GM18511 (cell line): Measurements from ENCODE around the gene RCVRN.
"Not testable (repeated sequence)": the region's sequence is repeated elsewhere in the genome, so short reads cannot be mapped to it uniquely, and the experiment has no call there.

Source experiments
- ATAC-seq: cut with Tn5 transposase; IDR thresholded peaks from one replicate; pipeline ENCODE4 v1.9.1; 2021; ENCODE audit warnings: mild to moderate bottlenecking, moderate library complexity; ENCODE audit not compliant: unreplicated experiment

RCVRN gene

GRCh38 chr17:9922012-9922848 is 17.2 kb upstream of the RCVRN start:
- ATAC-seq, result no peak

- ATAC-seq, result not testable (repeated sequence)
These were observed 16.1 kb upstream of the RCVRN start for GRCh38 chr17:9921216-9921615.

GRCh38 chr17:9918804-9919352 is 13.8 kb upstream of the RCVRN start:
- ATAC-seq, result no peak

DNA sequence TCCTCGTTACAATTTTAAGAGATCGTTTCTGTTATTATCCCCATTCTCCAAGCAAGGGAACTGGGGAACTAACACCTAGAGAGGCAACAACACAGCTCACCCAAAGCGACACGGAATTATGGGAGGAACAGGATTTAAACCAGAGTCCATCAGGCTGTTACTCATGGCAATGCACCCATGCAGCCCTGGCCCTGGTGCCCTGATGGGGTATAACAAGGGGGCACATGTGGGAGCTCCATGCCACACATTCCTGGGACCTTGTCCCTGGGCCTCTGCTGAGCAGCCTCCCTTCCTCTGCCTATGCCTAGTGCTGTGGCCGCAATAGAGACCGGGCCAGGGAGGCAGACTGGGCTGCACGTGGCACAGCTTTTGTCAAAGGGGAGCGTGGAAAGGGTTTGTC is 13.3 kb upstream of the RCVRN start:
- no peak for ATAC-seq

DNA sequence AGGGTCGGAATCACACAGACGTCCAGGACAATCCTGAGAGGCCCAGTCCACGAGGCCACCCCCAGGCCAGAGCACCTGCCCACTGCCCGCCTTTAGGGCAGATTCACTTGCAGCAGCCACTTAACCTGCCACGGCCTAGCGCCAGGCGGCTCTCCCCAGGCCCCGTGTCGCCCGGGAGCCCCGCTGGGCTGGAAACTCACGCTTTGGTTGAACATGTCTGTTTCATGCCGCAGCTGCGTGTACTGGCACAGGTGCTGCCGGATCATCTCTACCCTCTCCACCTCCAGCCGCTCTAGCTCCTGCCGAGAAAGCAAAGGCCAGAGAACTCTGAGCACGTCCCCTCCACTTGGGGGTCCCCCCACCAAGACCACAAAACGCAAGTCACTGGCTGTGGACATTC is 12.7 kb upstream of the RCVRN start:
- ATAC-seq, result no peak

- ATAC-seq, result no peak
These were observed 12.1 kb upstream of the RCVRN start for GRCh38 chr17:9917131-9917530.

- no peak for ATAC-seq
These were observed 11.0 kb upstream of the RCVRN start for GRCh38 chr17:9916108-9916507.

DNA sequence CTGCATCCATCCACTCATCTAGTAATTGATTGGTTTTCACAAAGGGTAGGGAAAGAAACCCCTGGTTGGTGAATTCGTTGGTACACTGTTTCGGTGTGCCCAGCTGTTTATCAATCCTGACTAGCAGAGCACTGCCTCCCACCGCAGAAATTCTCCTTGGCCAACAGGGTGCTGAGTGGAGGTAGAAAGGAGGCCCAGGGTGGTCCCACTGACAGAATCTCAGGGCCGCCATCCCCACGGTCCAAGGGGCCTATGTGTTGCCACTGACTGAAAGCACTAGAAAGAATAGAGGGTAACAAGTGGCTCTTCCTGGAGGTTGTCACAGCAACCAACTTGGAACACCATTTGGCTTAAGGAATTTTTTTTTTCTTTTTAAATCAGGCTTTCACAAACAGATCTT is 8.4 kb upstream of the RCVRN start:
- ATAC-seq, result no peak

- no peak for ATAC-seq
These were observed 7.3 kb upstream of the RCVRN start for GRCh38 chr17:9912121-9913099.

DNA sequence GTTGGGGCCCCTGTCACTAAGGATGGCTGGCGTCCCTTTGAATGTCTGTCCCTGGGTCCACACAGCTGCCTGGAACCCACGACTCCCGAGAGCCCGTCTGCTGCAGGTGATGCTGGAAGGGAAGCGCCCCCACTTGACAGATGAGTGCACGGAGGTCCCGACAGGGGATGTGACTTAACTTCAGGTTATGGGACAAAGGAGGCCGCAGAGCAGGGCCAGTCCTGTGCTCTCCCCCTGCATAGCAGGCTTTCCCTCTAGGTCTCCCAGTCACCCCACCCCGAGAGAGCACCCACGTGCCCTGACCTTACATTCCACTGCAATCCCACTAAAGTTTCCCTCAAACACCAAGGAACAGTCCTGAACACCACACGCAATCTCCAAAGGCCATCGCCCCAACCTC is 6.0 kb upstream of the RCVRN start:
- no peak for ATAC-seq

DNA sequence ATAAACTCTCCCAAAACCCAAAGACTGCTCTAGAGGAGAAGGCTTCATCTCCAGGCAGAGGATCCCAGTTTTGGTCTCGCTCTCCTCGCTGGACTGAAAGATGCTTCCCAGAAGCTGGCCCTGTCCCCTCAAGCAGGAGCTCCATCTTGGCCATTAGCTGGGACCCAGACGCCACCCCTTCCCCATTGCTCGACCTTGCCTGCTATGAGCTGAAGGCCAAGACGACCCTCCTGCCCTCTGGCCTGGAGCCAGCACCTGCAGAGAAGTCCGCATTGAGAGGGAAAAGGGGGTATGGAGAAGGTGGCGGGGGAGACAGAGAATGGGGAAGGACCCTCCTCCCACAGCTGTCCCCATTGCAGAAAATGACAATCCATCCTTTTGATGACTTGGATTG is 3.6 kb upstream of the RCVRN start:
- no peak for ATAC-seq

DNA sequence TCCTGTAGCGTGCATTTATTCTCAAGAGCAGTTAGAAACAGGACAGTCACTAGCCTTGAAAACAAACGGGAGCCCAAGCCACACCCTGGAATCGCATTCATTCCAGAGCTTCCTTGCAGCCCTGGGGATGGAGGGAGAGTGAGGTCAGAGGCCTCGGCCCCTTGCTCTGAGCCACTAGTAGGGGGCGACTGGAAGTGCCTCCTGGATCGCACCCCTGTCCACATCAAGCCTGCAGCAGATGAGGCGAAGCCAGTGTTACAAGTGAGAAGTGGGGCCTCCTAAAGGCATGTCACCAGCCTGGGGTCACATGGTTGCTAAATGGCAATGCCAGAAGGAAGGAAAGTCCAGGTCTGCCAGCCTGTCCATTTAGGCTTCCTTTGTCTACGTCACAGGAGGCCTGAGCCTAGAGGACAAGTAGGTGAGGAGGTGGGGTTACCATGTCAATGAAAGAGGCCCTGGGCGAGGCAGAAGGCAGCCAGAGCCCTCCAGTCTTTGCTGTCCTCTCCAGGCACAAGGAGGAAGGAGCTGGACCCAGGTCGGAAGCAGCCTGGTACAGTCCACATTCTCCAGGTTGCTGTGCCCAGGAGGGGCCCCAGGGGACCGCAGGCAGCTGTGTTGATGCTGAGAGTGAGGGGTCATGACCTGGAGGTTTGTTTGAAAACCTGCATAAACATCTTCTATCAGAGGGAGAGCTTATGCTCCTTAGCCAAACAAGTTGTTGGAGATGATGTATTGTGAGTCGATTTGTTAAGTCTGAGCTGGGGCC is 3.0 kb upstream of the RCVRN start:
- no peak for ATAC-seq

GRCh38 chr17:9907131-9907530 is 2.1 kb upstream of the RCVRN start:
- no peak for ATAC-seq

DNA sequence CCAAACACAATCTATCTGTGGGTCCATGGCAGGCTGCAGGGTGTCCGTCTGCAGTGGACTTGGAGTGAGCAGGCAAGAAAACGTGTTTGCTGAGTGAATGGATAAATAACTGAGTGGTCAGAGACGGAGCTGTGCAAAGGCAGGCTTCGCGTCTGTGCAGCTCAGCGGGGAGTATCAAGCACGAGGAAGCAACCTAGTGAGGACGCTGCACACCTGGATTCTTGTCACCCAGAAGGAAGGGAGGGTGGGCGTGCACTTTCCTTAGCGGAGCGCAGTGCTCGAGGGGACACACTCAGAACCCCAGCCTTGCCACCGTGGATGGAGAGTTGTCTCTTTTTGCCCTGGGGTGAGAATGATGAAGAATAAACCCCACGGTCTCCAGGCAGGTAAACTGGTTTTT is 1.5 kb upstream of the RCVRN start:
- no peak for ATAC-seq

- ATAC-seq, result no peak
These were observed 831 bp upstream of the RCVRN start for GRCh38 chr17:9905902-9906301.

DNA sequence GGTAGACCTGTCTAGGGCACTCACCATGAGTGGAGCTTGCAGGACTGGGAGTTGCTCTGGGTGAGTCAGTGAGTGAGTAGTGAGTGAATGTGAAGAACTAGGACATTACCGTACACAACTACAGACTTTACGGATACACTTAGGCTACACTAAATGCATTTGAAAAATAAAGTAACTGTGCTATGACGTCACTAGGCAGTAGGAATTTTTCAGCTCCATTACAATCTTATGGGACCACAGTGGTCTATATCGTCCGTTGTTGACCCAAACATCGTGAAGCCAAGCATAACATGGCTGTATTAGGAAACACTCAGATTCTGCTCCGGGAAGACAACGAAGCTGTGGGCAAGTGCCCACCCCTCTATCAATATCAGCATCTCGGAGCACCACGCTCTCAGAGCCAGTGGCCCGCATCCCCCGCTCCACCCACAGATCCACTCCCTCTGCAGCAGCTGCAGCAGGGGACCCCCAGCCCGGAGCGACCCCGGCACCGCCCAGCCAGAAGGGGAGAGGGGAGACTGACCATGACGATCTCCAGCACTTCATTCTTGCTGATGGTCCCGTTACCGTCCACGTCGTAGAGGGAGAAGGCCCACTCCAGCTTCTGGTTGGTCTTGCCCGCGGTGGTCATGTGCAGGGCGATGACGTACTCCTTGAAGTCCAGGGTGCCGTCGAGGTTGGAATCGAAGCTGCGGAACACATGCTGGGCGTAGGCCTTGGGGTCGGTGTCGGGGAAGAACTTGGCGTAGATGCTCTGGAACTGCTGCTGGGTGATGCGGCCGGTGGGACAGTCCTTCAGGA is 594 bp downstream of the RCVRN start:
- no peak for ATAC-seq

DNA sequence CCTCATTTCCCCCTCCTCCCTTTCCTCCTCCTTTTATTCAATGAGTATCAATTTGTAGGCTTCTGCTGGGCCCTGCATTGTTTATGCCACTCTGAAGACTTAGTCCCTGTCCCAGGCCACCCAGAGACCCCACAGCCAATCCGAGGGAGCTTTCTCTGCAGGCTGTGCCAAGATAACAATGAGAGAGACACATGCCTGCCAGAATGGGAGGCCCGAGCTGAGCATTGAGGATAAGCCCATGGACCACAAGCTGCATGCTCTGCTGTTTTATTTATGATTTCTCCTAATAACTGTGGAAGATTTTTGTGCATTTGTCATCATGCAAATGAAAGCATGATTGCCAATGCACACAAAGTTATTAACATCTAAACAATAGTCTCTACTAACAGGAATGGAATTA is 3.0 kb downstream of the RCVRN start:
- ATAC-seq, result no peak

- no peak for ATAC-seq
These were observed 4.3 kb downstream of the RCVRN start for GRCh38 chr17:9900784-9901183.

DNA sequence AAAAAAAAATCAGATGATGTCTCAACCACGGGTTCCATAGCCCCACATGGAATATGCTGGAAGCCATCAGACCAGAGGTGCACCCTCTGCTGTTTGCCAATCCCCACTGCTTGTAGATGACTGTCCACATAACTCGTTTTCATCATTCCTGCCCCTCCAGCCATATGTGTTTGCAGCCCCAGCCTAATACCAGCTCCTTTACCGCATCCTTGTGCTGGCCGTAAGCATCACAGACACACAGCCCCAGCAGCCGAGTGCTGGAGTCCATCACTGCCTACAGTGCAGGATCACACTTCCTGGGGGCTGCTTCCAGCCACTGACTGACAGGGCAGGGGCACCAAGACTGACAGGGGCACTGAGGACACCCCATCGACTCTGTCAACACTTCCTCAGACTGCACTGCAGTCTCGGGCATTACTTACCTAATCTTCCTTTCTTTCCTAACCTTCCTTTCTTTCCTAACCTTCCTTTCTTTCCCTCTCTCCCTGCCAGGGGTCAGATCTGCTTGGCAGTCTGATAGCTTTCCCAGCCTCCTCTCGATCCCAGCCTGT is 5.0 kb downstream of the RCVRN start:
- no peak for ATAC-seq
